Mucosa of stomach (tissue), 1 donor: ENCODE data around the gene M1AP.

Experiments used
- H3K27me3 ChIP-seq: one replicate; pipeline ENCODE4 v1.7.0; 2013; ENCODE audit warnings: mild to moderate bottlenecking, low read length; ENCODE audit not compliant: control insufficient read depth, insufficient read depth
- H3K36me3 ChIP-seq: one replicate; pipeline ENCODE4 v1.7.0; 2013; ENCODE audit warnings: low read length; ENCODE audit not compliant: control insufficient read depth, insufficient read depth
- H3K4me1 ChIP-seq: one replicate; pipeline ENCODE4 v1.7.0; 2013; ENCODE audit warnings: mild to moderate bottlenecking, low read length; ENCODE audit not compliant: control insufficient read depth, insufficient read depth
- H3K4me3 ChIP-seq: one replicate; pipeline ENCODE4 v1.7.0; 2013; ENCODE audit warnings: low read length
- H3K9ac ChIP-seq: one replicate; pipeline ENCODE4 v1.7.0; 2013; ENCODE audit warnings: mild to moderate bottlenecking, low read length, moderate library complexity
- H3K9me3 ChIP-seq: one replicate; pipeline ENCODE4 v1.7.0; 2013; ENCODE audit warnings: mild to moderate bottlenecking, low read length, moderate library complexity; ENCODE audit not compliant: control insufficient read depth
- donor health status: Pancreatic carcinoma.

The M1AP gene

GRCh38 chr2:74648009-74648443 lies at the start of gene M1AP:
Gene M1AP (minus strand): TSS chr2:74648330. CDS start chr2:74640275, 8,055 bp downstream.
- Histone ChIP-seq H3K27me3 (peaks cover 9% of the 10 kb centered on the region), H3K4me3 (no peak within 1 kb of the TSS), H3K4me1 (no peaks in the 10 kb centered on the region), H3K9me3 (no peaks in the 10 kb centered on the region), H3K9ac (no peak within 1 kb of the TSS), H3K36me3 (no peaks in the 10 kb centered on the region)

- Histone ChIP-seq H3K27me3 (peaks cover 3% of the 10 kb centered on the region), H3K9ac (no peak overlapping the region), H3K4me3 (no peak overlapping the region), H3K4me1 (peaks cover 6% of the 10 kb centered on the region), H3K9me3 (no peaks in the 10 kb centered on the region), H3K36me3 (no peaks in the 10 kb centered on the region)
Observed at GRCh38 chr2:74696829-74697228, 48.7 kb upstream of the M1AP start.

- Histone ChIP-seq H3K9ac (no peak overlapping the region), H3K36me3 (no peaks in the 10 kb centered on the region), H3K4me1 (peaks cover 12% of the 10 kb centered on the region), H3K9me3 (no peaks in the 10 kb centered on the region), H3K27me3 (no peaks in the 10 kb centered on the region), H3K4me3 (no peak overlapping the region)
Observed at GRCh38 chr2:74695663-74696062, 47.5 kb upstream of the M1AP start.

GRCh38 chr2:74694281-74694680 lies 46.2 kb upstream of the M1AP start:
- no peak overlapping the region for H3K9ac ChIP-seq

GRCh38 chr2:74693668-74694067 lies 45.5 kb upstream of the M1AP start:
- no peaks in the 10 kb centered on the region for H3K36me3 ChIP-seq
- H3K4me1 ChIP-seq, result peaks cover 12% of the 10 kb centered on the region
- H3K4me3 ChIP-seq, result no peak overlapping the region
- H3K9me3 ChIP-seq, result no peaks in the 10 kb centered on the region
- no peaks in the 10 kb centered on the region for H3K27me3 ChIP-seq
- no peak overlapping the region for H3K9ac ChIP-seq

More at GRCh38 chr2:74694281-74694680, 46.2 kb upstream of the M1AP start:
- H3K4me3 ChIP-seq, result no peak overlapping the region
- peaks cover 12% of the 10 kb centered on the region for H3K4me1 ChIP-seq
- H3K9me3 ChIP-seq, result no peaks in the 10 kb centered on the region
- no peaks in the 10 kb centered on the region for H3K36me3 ChIP-seq
- H3K27me3 ChIP-seq, result no peaks in the 10 kb centered on the region

GRCh38 chr2:74693213-74693612 lies 45.1 kb upstream of the M1AP start:
- no peaks in the 10 kb centered on the region for H3K27me3 ChIP-seq
- no peak overlapping the region for H3K9ac ChIP-seq
- H3K9me3 ChIP-seq, result no peaks in the 10 kb centered on the region
- no peaks in the 10 kb centered on the region for H3K36me3 ChIP-seq
- no peak overlapping the region for H3K4me3 ChIP-seq
- H3K4me1 ChIP-seq, result peaks cover 12% of the 10 kb centered on the region

GRCh38 chr2:74691929-74692328 lies 43.8 kb upstream of the M1AP start:
- Histone ChIP-seq H3K4me3 (no peak overlapping the region), H3K9me3 (no peaks in the 10 kb centered on the region), H3K36me3 (no peaks in the 10 kb centered on the region)

GRCh38 chr2:74690571-74690970 lies 42.4 kb upstream of the M1AP start:
- no peaks in the 10 kb centered on the region for H3K27me3 ChIP-seq
- H3K4me1 ChIP-seq, result peaks cover 12% of the 10 kb centered on the region
- H3K4me3 ChIP-seq, result no peak overlapping the region
- no peaks in the 10 kb centered on the region for H3K36me3 ChIP-seq
- H3K9ac ChIP-seq, result no peak overlapping the region
- no peaks in the 10 kb centered on the region for H3K9me3 ChIP-seq

More at GRCh38 chr2:74691929-74692328, 43.8 kb upstream of the M1AP start:
- H3K9ac ChIP-seq, result no peak overlapping the region
- H3K27me3 ChIP-seq, result no peaks in the 10 kb centered on the region
- H3K4me1 ChIP-seq, result peaks cover 12% of the 10 kb centered on the region

GRCh38 chr2:74689671-74690070 lies 41.5 kb upstream of the M1AP start:
- Histone ChIP-seq H3K27me3 (no peaks in the 10 kb centered on the region), H3K4me3 (no peak overlapping the region), H3K9ac (no peak overlapping the region), H3K9me3 (no peaks in the 10 kb centered on the region), H3K36me3 (no peaks in the 10 kb centered on the region), H3K4me1 (peaks cover 12% of the 10 kb centered on the region)

- no peak overlapping the region for H3K4me3 ChIP-seq
- peaks cover 12% of the 10 kb centered on the region for H3K4me1 ChIP-seq
- no peak overlapping the region for H3K9ac ChIP-seq
- no peaks in the 10 kb centered on the region for H3K9me3 ChIP-seq
- H3K36me3 ChIP-seq, result no peaks in the 10 kb centered on the region
- no peaks in the 10 kb centered on the region for H3K27me3 ChIP-seq
Observed at GRCh38 chr2:74688881-74689280, 40.8 kb upstream of the M1AP start.

- Histone ChIP-seq H3K4me3 (no peak overlapping the region), H3K9me3 (no peaks in the 10 kb centered on the region), H3K9ac (no peak overlapping the region), H3K4me1 (no peaks in the 10 kb centered on the region), H3K36me3 (no peaks in the 10 kb centered on the region), H3K27me3 (no peaks in the 10 kb centered on the region)
Observed at GRCh38 chr2:74685408-74685807, 37.3 kb upstream of the M1AP start.

- Histone ChIP-seq H3K4me1 (no peaks in the 10 kb centered on the region), H3K27me3 (no peaks in the 10 kb centered on the region), H3K4me3 (no peak overlapping the region), H3K36me3 (no peaks in the 10 kb centered on the region), H3K9me3 (no peaks in the 10 kb centered on the region), H3K9ac (no peak overlapping the region)
Observed at GRCh38 chr2:74682501-74682900, 34.4 kb upstream of the M1AP start.

- Histone ChIP-seq H3K4me3 (no peak overlapping the region), H3K4me1 (no peaks in the 10 kb centered on the region), H3K9ac (no peak overlapping the region), H3K27me3 (no peaks in the 10 kb centered on the region), H3K36me3 (no peaks in the 10 kb centered on the region), H3K9me3 (no peaks in the 10 kb centered on the region)
Observed at GRCh38 chr2:74679615-74680014, 31.5 kb upstream of the M1AP start.
